HCT116 (cell line): ENCODE measurements around the gene HOGA1. TPM values are rescaled to one million over a fixed set of nuclear protein-coding genes. Genes with fewer than 3 reads are reported as not detected.
"Not testable (repeated sequence)": the region's sequence is repeated elsewhere in the genome, so short reads cannot be mapped to it uniquely, and the experiment has no call there.

Experiments used
- ATAC-seq: fragments of 200-7000 bp; cut with Tn5 transposase; 2 replicates; pipeline ENCODE4 v1.9.1; 2020; ENCODE audit warnings: mild to moderate bottlenecking, moderate library complexity
- BruUV-seq: library from RNA; stranded (reverse); fragments of 400-500 nt; replicated peaks from 2 replicates; lab custom pipeline; 2021; lab: Mats Ljungman, UMichigan
- CTCF ChIA-PET: fragments of 300-600 bp; sonication (Branson Sonifier 250); formaldehyde crosslinking; loops from one replicate; lab custom pipeline; 2021; ENCODE audit warnings: antibody characterized with exemption; lab: Charles Lee
- POLR2A ChIA-PET: fragments of 300-600, 350-600 bp; sonication (Branson Sonifier 250); formaldehyde crosslinking; loops from one replicate; lab custom pipeline; 2021; ENCODE audit warnings: antibody characterized with exemption; lab: Charles Lee
- RAD21 ChIA-PET, 2 experiments: fragments of 300-600 bp; sonication (Branson Sonifier 250); formaldehyde crosslinking; loops; one replicate each; lab custom pipeline; 2023; ENCODE audit warnings: low total read pairs in 2 of 2; ENCODE audit not compliant: uncharacterized antibody in 2 of 2, unreplicated experiment in 2 of 2, low non-redundant PET in 1 of 2; lab: Charles Lee
- DNase-seq: peaks from one replicate; pipeline ENCODE4 v3.0.0-alpha.2; 2010; ENCODE audit warnings: low read depth, low spot score
- H2AFZ ChIP-seq: fragments of 200-600 bp; shearing (Covaris generic), sonication (generic); 2 replicates; pipeline ENCODE4 v1.6.1; 2017; ENCODE audit warnings: low read depth, mixed run types, mixed read lengths, antibody characterized with exemption, low read length; ENCODE audit not compliant: poor library complexity, severe bottlenecking
- H3K27ac ChIP-seq: 2 replicates; pipeline ENCODE4 v1.5.1; 2012; ENCODE audit warnings: low read depth, low read length
- H3K27me3 ChIP-seq: fragments of 200-600 bp; sonication (generic); 2 replicates; pipeline ENCODE4 v1.6.1; 2016; ENCODE audit warnings: mixed run types, low read length, mixed read lengths; ENCODE audit not compliant: insufficient read depth
- H3K36me3 ChIP-seq, 2 experiments: fragments of 200-500 bp in 1 of 2; fragments of 200-600 bp in 1 of 2; sonication (Bioruptor generic) in 1 of 2; sonication (generic) in 1 of 2; 2 replicates each; pipeline versions ENCODE4 v1.5.1 to v1.6.1; 2014 to 2016; ENCODE audit warnings: low read length in 2 of 2, inconsistent platforms in 1 of 2, mixed read lengths in 1 of 2, mixed run types in 1 of 2; ENCODE audit not compliant: insufficient read depth in 2 of 2, control insufficient read depth in 1 of 2
- H3K4me1 ChIP-seq, 2 experiments: fragments of 200-600 bp in 1 of 2; sonication (generic) in 1 of 2; 2 replicates each; pipeline versions ENCODE4 v1.5.1 to v1.6.1; 2012 to 2017; ENCODE audit warnings: low read length in 2 of 2, inconsistent platforms in 1 of 2, mild to moderate bottlenecking in 1 of 2, mixed read lengths in 1 of 2, mixed run types in 1 of 2, moderate library complexity in 1 of 2; ENCODE audit not compliant: insufficient read depth in 2 of 2, control insufficient read depth in 1 of 2
- H3K4me2 ChIP-seq: fragments of 200-600 bp; sonication (generic); 2 replicates; pipeline ENCODE4 v1.6.1; 2017; ENCODE audit warnings: mixed run types, low read length, mixed read lengths
- H3K4me3 ChIP-seq, 2 experiments: fragments of 200-600 bp in 1 of 2; sonication (generic) in 1 of 2; replicated peaks in 1 of 2; 2 replicates each; pipeline ENCODE4 v1.5.1; 2011 to 2016; ENCODE audit warnings: low read length in 2 of 2, control low read depth in 1 of 2, low read depth in 1 of 2, mild to moderate bottlenecking in 1 of 2, mixed read lengths in 1 of 2, mixed run types in 1 of 2
- H3K79me2 ChIP-seq: fragments of 200-600 bp; sonication (generic); 2 replicates; pipeline ENCODE4 v1.6.1; 2017; ENCODE audit warnings: mild to moderate bottlenecking, mixed run types, low read length, moderate library complexity, mixed read lengths; ENCODE audit not compliant: insufficient read depth
- H3K9ac ChIP-seq: fragments of 200-600 bp; sonication (generic); 2 replicates; pipeline ENCODE4 v1.6.1; 2016; ENCODE audit warnings: low read length, mixed read lengths
- H3K9me2 ChIP-seq: fragments of 200-600 bp; sonication (generic), shearing (Covaris generic); 2 replicates; pipeline ENCODE4 v1.6.1; 2017; ENCODE audit warnings: mixed run types, mild to moderate bottlenecking, moderate library complexity; ENCODE audit not compliant: insufficient read depth
- H3K9me3 ChIP-seq, 2 experiments: fragments of 200-500 bp in 1 of 2; fragments of 200-600 bp in 1 of 2; sonication (Bioruptor generic) in 1 of 2; sonication (generic) in 1 of 2; 2 replicates each; pipeline ENCODE4 v1.6.1; 2014 to 2017; ENCODE audit warnings: low read length in 2 of 2, mixed read lengths in 2 of 2, inconsistent platforms in 1 of 2, low read depth in 1 of 2, mild to moderate bottlenecking in 1 of 2, mixed run types in 1 of 2, moderate library complexity in 1 of 2; ENCODE audit not compliant: control insufficient read depth in 1 of 2, insufficient read depth in 1 of 2
- H4K20me1 ChIP-seq: fragments of 200-600 bp; sonication (generic), shearing (Covaris generic); 2 replicates; pipeline ENCODE4 v1.6.1; 2017; ENCODE audit warnings: mixed run types, mild to moderate bottlenecking, moderate library complexity; ENCODE audit not compliant: insufficient read depth
- CBX3 ChIP-seq: IDR thresholded peaks from 2 replicates; pipeline ENCODE4 v1.6.1; 2012; ENCODE audit warnings: low read depth
- CEBPB ChIP-seq: IDR thresholded peaks from 2 replicates; pipeline ENCODE4 v1.6.1; 2012; ENCODE audit warnings: low read depth
- CTCF ChIP-seq, 3 experiments: fragments of 200-600 bp in 1 of 3; sonication (generic) in 1 of 3; IDR thresholded peaks in 2 of 3; conservative IDR thresholded peaks in 1 of 3; 2 replicates each; pipeline ENCODE4 v1.5.1; 2012 to 2017; ENCODE audit warnings: low read depth in 2 of 3, low read length in 2 of 3, antibody characterized with exemption in 1 of 3, borderline replicate concordance in 1 of 3, control low read depth in 1 of 3, mild to moderate bottlenecking in 1 of 3, mixed read lengths in 1 of 3, mixed run types in 1 of 3, moderate library complexity in 1 of 3; ENCODE audit not compliant: insufficient read depth in 1 of 3
- EGR1 ChIP-seq: IDR thresholded peaks from 2 replicates; pipeline ENCODE4 v1.6.1; 2012; ENCODE audit warnings: low read depth
- ELF1 ChIP-seq: IDR thresholded peaks from 2 replicates; pipeline ENCODE4 v1.6.1; 2012; ENCODE audit warnings: low read depth, borderline replicate concordance
- MAX ChIP-seq: IDR thresholded peaks from 2 replicates; pipeline ENCODE4 v1.6.1; 2012
- RAD21 ChIP-seq: IDR thresholded peaks from 2 replicates; pipeline ENCODE4 v1.6.1; 2012; ENCODE audit warnings: low read depth, mild to moderate bottlenecking
- REST ChIP-seq: IDR thresholded peaks from 2 replicates; pipeline ENCODE4 v1.6.1; 2012; ENCODE audit warnings: low read depth
- SP1 ChIP-seq: IDR thresholded peaks from 2 replicates; pipeline ENCODE4 v1.6.1; 2012; ENCODE audit warnings: low read depth
- SRF ChIP-seq: IDR thresholded peaks from 2 replicates; pipeline ENCODE4 v1.6.1; 2012; ENCODE audit warnings: low read depth
- TCF7L2 ChIP-seq: IDR thresholded peaks from 2 replicates; pipeline ENCODE4 v1.7.0; 2011; ENCODE audit warnings: borderline replicate concordance, inconsistent platforms; ENCODE audit not compliant: insufficient read depth, insufficient read length; ENCODE audit errors: extremely low read depth
- ZNF274 ChIP-seq: fragments of 200-500 bp; sonication (Bioruptor generic); IDR thresholded peaks from 2 replicates; pipeline ENCODE4 v1.6.1; 2014; ENCODE audit warnings: mild to moderate bottlenecking, low read depth, low read length, inconsistent platforms
- intact Hi-C: fragments of 100-400 bp; cut with micrococcal nuclease; formaldehyde crosslinking; loops from 2 replicates; pipeline ENCODE4 v1.10.0; 2022
- total RNA-seq: library from RNA; stranded (reverse); gene quantifications from one replicate; pipeline ENCODE4 v1.2.1, GENCODE V29; 2021; ENCODE audit not compliant: unreplicated experiment

The HOGA1 gene
- total RNA-seq, 1 experiment from 2014 or later = 1.6 TPM

- CTCF ChIA-PET = interaction anchor here (0.8 kb wide), 1 partner anchor 9 kb away, joined by 3 read pairs; the partner anchor contains the start of gene PI4K2A
- RAD21 ChIA-PET = not testable (repeated sequence)
- peaks cover 46 to 59% of the 10 kb centered on the region in 2 experiments for H3K4me1 ChIP-seq
Observed at GRCh38 chr10:97649405-97649750, 65.2 kb downstream of the HOGA1 start.

GRCh38 chr10:97650726-97651125 is 66.5 kb downstream of the HOGA1 start:
- Histone ChIP-seq H2AFZ (no peak overlapping the region), H3K27ac (peak overlapping the region; percentile 60; the same call in 1 of the 2 replicates), H3K4me2 (peak overlapping the region; percentile 65), H4K20me1 (no peaks in the 10 kb centered on the region), H3K27me3 (no peaks in the 10 kb centered on the region), H3K4me1 (peaks cover 46 to 59% of the 10 kb centered on the region in 2 experiments), H3K36me3 (peaks cover 7 to 25% of the 10 kb centered on the region in 2 experiments; a peak in 3 of 4 replicates), H3K4me3 (no peak overlapping the region), H3K9me2 (no peaks in the 10 kb centered on the region), H3K9ac (no peak overlapping the region), H3K79me2 (peaks cover 30% of the 10 kb centered on the region), H3K9me3 (no peaks in the 10 kb centered on the region)
- no TSS peak for BruUV-seq
- intact Hi-C loops = no loop called here
- ChIA-PET RAD21 (no interaction called here), CTCF (no interaction called here), POLR2A (no interaction called here)
- TF ChIP-seq SP1 (no peak), SRF (no peak), ZNF274 (no peak), REST (no peak), CTCF (IDR thresholded peaks at IDR 0.05 in 2 of 3, conservative IDR thresholded peaks at IDR 0.05 in 1 of 3; ENCODE audit: borderline replicate concordance in 1 of 3, insufficient read depth in 1 of 3, low read depth in 2 of 3, low read length in 2 of 3) (no peak), RAD21 (no peak), MAX (no peak), ELF1 (no peak), CEBPB (no peak), CBX3 (no peak), TCF7L2 (no peak), EGR1 (no peak)
- DNase-seq (no peak), ATAC-seq (no peak)

More at GRCh38 chr10:97649405-97649750, 65.2 kb downstream of the HOGA1 start:
- intact Hi-C loops, H3K9me3 ChIP-seq, DNase-seq, BruUV-seq, ATAC-seq, H2AFZ ChIP-seq, H3K27me3 ChIP-seq, H4K20me1 ChIP-seq, H3K9me2 ChIP-seq: not testable (repeated sequence)
- H3K27ac ChIP-seq = peak overlapping the region; percentile 60
- peak overlapping the region in 1 of 2 experiments; percentile 41; a peak in 2 of 4 replicates for H3K4me3 ChIP-seq
- H3K79me2 ChIP-seq = peaks cover 36% of the 10 kb centered on the region
- peak; percentile 10; the same call in 1 of the 2 replicates for TF ChIP-seq SRF
- H3K9ac ChIP-seq = peak overlapping the region; percentile 55
- H3K36me3 ChIP-seq = peaks cover 11 to 27% of the 10 kb centered on the region in 2 experiments; a peak in 3 of 4 replicates
- H3K4me2 ChIP-seq = peak overlapping the region; percentile 71
- POLR2A ChIA-PET = interaction anchor here (1.1 kb wide), 1 partner anchor 9 kb away, joined by 8 read pairs; the partner anchor contains the start of gene PI4K2A
